ENCODE results near the gene XG.
"Not testable (repeated sequence)": the region's sequence is repeated elsewhere in the genome, so short reads cannot be mapped to it uniquely, and the experiment has no call there.

XG gene

GRCh38 chrX:2780472-2781225, 28.8 kb downstream of the XG start:
- not testable (repeated sequence) for DNase-seq (ENCODE audit: low read depth in 2 of 3, low spot score in 1 of 3)

GRCh38 chrX:2781226-2781571, 29.4 kb downstream of the XG start:
- no peak for DNase-seq (ENCODE audit: low read depth in 2 of 3, low spot score in 1 of 3)

DNA sequence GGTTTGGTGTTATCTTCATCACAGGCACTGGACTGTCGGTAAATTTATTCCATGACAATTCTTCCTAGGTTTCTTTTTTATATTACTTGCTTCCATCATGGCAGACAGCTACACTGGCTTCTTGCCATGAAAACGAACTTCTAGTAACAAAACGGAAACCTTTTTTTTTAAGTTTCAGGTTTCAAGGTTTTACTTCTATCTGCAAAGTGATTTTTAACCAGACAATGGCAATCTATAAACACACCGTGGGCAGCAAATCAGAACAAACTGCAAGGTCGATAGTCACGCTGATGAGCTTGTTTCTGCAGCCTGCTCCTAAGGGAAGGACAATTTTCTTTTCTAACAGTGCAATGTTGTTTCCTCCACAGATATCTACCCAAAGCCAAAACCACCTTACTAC, 29.9 kb downstream of the XG start:
- DNase-seq (ENCODE audit: low read depth in 2 of 3, low spot score in 1 of 3), result no peak

DNA sequence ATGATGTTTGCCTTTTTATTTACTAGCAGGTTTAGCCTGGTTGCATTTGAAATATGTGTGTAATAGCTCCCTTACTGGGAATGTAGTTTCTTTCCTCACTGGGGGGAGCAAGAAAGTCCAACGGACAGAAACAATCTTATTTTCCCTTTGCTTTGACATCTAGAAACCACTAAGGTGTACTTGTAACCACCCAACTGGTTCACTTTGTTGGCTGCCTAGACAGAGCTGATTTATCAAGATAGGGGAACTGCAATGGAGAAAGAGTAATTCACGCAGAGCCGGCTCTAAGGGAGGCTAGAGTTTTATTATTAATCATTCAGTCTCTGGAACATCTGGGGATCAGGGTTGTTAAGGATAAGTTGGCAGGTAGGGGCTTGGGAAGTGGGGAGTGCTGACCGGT, 30.3 kb downstream of the XG start:
- DNase-seq (ENCODE audit: low read depth in 2 of 3, low spot score in 1 of 3), result no peak

DNA sequence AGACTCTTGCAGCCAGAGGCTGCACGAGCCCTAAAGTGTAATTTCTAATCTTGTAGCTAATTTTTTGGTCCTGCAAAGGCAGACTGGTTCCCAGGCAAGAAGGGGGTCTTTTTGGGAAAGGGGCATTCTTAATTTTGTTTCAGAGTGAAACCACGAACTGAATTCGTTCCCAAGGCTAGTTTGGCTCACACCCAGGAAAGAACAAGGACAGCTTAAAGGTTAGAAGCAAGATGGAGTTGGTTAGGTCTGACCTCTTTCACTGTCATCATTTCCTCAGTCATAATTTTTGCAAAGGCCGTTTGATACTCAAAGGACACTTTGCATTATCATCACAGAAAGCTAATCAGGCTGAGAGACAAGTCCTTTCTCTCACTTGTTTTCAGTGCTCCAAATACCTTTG, 30.9 kb downstream of the XG start:
- no peak for DNase-seq (ENCODE audit: low read depth in 2 of 3, low spot score in 1 of 3)

DNA sequence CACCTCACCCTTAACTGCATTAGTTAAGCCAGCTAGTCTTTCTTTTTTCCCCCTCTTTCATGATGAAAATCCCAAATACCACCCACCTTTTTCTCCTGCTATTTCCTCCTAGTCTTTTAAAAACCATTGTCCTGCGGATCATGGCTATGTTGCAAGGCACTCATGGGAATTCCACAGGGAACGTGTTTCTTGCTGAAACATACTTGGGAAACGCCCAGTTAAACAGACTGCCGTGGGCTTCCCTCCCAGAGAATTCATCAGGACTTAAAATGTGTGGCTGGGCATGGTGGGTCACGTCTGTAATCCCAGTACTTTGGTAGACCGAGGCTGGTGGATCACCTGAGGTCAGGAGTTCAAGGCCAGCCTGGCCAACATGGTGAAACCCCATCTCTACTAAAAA, 32.2 kb downstream of the XG start:
- DNase-seq (ENCODE audit: low read depth in 2 of 3, low spot score in 1 of 3), result no peak

GRCh38 chrX:2785538-2785937, 33.7 kb downstream of the XG start:
- DNase-seq (ENCODE audit: low read depth in 2 of 3, low spot score in 1 of 3), result no peak

DNA sequence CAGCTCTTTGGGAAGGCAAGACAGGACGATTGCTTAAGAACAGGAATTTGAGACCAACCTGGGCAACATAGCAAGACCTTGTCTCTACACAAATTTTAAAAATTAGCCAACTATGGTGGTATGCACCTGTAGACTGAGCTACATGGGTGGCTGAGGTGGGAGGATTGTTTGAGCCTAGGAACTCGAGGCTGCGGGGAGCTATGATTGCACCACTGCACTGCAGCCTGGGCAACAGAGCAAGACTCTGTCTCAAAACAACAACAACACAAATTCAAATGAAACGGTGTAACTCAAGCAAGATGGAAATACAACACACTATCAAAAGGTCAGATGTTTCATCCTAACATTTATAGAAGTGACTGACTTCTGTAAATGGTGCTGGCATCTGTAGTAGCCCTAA, 37.1 kb downstream of the XG start:
- DNase-seq (ENCODE audit: low read depth in 2 of 3, low spot score in 1 of 3), result no peak

DNA sequence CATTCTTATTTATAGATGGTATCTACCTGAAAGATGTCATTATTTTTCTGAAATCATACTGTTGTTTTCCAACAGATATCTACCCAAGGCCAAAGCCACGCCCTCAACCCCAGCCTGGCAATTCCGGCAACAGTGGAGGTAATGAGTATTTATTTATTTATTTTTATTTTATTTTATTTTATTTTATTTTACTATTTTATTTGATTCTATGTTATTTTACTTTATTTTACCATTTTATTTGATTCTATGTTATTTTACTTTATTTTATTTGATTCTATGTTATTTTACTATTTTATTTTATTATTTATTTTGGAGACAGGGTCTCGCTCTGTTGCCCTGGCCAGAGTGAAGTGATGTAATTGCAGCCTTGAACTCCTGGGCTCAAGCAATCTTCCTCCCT, 37.7 kb downstream of the XG start:
- DNase-seq (ENCODE audit: low read depth in 2 of 3, low spot score in 1 of 3), result no peak

DNA sequence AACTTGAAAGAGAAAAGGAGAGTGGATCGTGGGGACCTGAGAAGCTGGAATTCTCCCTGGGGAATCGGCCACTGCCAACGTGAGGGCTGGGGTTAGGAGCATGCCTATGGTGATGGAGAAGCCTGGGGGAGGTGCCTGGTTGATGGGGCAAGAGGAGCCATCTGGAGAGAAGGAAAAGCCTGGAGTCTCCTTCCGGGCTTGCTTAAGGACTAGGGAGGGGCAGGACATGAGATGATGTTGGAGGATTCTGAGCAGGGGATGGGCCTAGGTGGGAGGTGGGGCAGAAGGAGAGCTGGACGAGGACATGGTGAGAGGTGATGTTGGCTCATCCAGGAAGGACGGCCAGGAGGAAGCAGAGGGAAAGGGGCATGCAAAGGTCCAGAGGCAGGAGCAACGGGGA, 41.9 kb downstream of the XG start:
- DNase-seq (ENCODE audit: low read depth in 2 of 3, low spot score in 1 of 3), result no peak

GRCh38 chrX:2794336-2794735, 42.5 kb downstream of the XG start:
- no peak for DNase-seq (ENCODE audit: low read depth in 2 of 3, low spot score in 1 of 3)

DNA sequence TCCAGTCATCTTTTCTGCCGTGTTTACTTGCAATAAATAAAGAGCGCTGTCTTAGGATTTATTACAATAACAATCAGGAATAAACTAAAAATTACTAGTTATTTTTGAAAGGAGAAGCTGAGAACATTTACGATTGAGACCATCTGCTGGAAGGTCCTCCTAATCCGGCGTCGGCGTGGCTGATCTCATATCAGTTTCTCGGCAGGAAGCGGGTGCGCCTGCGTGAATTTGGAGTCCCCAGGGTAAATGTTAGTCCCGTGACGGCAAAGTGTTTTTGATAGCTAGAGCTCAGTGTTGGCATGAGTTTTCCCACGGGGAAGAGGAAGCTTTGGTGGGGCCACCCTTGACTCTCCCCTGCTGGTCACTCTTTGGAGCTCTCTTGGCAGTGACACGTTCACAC, 45.0 kb downstream of the XG start:
- DNase-seq (ENCODE audit: low read depth in 2 of 3, low spot score in 1 of 3), result not testable (repeated sequence)

DNA sequence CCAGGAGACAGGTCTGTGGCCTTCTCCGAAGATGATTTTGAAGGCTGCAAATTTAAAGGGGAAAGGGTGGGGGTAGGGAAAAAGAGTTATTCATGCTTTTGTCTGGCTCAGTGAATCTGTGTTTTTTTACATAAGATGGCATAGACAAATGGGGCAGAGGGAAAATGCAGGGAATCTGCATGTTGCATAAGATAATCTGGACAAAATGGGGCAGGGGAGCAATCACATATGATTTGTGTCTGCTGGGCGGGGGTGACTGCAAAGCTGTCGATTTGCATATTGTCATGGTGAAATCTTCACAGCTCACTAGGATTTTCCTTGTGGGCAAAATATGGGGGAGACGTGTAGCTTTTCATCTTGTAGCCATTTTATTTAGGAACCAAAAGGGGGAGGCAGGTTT, 47.5 kb downstream of the XG start:
- DNase-seq (ENCODE audit: low read depth in 2 of 3, low spot score in 1 of 3), result no peak

DNA sequence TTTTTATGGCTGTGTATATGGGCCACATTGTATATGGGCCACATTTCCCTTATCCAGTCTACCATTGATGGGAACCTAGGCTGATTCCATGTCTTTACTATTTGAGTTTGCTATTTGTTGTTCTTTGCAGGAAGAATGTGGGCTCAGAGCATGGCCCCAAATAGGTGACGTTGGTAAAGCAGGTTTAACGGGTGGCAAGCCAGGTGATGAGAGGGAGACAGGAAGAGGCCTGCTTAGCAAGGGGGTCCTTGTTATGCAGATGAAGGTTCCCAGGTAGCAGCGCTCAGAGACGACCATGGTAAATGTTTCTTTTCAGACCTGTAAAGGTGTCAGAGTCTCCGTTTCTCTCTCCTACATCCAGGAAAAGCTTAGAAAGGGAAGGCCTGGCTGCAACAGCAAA, 48.1 kb downstream of the XG start:
- DNase-seq (ENCODE audit: low read depth in 2 of 3, low spot score in 1 of 3), result not testable (repeated sequence)

DNA sequence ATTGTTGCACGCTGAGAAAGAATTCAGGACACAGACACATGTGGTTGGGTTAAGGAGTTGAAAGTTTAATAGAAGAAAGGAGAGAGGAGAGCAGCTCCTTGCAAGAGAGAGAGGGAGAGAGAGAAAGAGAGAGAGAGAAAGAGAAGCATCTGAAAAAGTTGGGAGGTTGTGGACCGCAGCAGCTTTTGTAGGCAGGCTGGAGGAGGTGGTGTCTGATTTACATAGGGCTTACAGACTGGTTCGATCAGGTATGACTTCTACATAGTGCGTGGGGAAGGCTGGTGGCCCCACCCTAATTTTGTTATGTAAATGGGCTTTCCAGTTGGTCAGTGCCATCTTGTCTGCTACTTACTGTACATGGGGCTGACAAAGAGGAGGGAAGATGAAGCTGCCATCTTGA, 49.4 kb downstream of the XG start:
- no peak for DNase-seq (ENCODE audit: low read depth in 2 of 3, low spot score in 1 of 3)

- not testable (repeated sequence) for DNase-seq (ENCODE audit: low read depth in 2 of 3, low spot score in 1 of 3)
Measured at GRCh38 chrX:2802376-2803090, 50.7 kb downstream of the XG start.

DNA sequence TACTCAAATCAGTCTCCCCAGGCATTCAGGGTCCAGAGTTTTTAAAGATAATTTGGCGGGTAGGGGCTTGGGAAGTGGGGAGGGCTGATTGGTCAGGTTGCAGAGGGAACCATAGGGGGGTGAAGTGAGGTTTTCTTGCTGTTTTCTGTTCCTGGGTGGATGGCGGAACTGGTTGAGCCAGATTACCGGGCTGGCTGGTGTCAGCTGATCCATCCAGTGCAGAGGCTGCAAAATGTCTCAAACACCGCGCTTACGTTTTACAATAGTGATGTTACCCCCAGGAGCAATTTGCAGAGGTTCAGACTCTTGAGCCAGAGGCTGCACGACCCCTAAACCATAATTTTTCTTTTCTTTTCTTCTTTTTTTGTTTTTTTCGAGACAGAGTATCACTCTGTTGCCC, 51.6 kb downstream of the XG start:
- DNase-seq (ENCODE audit: low read depth in 2 of 3, low spot score in 1 of 3), result not testable (repeated sequence)

- not testable (repeated sequence) for DNase-seq (ENCODE audit: low read depth in 2 of 3, low spot score in 1 of 3)
Measured at GRCh38 chrX:2804106-2804843, 52.4 kb downstream of the XG start.

- not testable (repeated sequence) for DNase-seq (ENCODE audit: low read depth in 2 of 3, low spot score in 1 of 3)
Measured at GRCh38 chrX:2804858-2805257, 53.0 kb downstream of the XG start.

GRCh38 chrX:2811271-2811670, 59.4 kb downstream of the XG start:
- no peak for DNase-seq (ENCODE audit: low read depth in 2 of 3, low spot score in 1 of 3)

GRCh38 chrX:2812161-2812907, 60.5 kb downstream of the XG start:
- DNase-seq (ENCODE audit: low read depth in 2 of 3, low spot score in 1 of 3), result peak; percentile 9 to 52 (median 21)

All from stimulated activated CD4-positive, alpha-beta T cell treated with anti-CD3 and anti-CD28 coated beads, Interleukin-12 subunit alpha, Interleukin-12 subunit beta, amount 100 ng/mL, for 48 hours (primary cell).